Measurements from ENCODE around the gene RPL31. TPM values are rescaled to one million over a fixed set of nuclear protein-coding genes. Genes with fewer than 3 reads are reported as not detected.
A peak's percentile ranks its signal among the peaks of the same experiment; 100 is the strongest.

The RPL31 gene
- total RNA-seq, 2 experiments from 2014 or later = 1,127 to 1,501 TPM

GRCh38 chr2:100990650-100991403 is 11.3 kb upstream of the RPL31 start:
- Mint-ChIP-seq H3K9me3 (no peaks in the 10 kb centered on the region), H3K4me3 (no peak overlapping the region), H3K36me3 (ENCODE audit: low read depth) (no peaks in the 10 kb centered on the region), H3K27me3 (no peaks in the 10 kb centered on the region), H3K27ac (no peak overlapping the region), H3K4me1 (peaks cover 2% of the 10 kb centered on the region)
- CTCF ChIA-PET = interaction anchor here (0.6 to 0.9 kb wide), 2 partner anchors 22 to 343 kb away, joined by 3 to 5 read pairs; no protein-coding TSS in a partner anchor
- POLR2A ChIA-PET = no interaction called here
- no peak for DNase-seq

DNA sequence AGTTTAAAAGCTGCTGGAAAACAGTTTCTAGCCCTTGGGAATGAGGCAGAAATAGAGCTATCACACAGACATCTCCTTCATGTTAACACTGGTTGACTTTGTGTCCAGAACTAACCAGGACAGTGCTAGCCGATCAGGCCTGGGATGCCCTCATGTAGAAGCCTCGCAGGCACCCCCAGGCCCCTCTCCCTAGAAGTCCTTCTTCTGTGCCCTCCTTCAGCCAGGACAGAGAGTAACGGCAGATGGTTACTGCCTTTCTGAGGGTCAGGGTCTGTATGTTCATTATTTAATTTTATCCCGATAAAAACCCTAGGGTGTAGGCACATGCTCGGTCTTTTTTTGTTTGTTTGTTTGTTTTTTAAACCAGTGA is 10.7 kb upstream of the RPL31 start:
- no peak for DNase-seq
- Mint-ChIP-seq H3K27me3 (no peaks in the 10 kb centered on the region), H3K36me3 (ENCODE audit: low read depth) (no peaks in the 10 kb centered on the region), H3K9me3 (no peaks in the 10 kb centered on the region), H3K4me3 (no peak overlapping the region), H3K4me1 (peaks cover 2% of the 10 kb centered on the region), H3K27ac (no peak overlapping the region)
- CTCF ChIA-PET = interaction anchor here (0.6 to 0.9 kb wide), 2 partner anchors 21 to 343 kb away, joined by 3 to 5 read pairs; no protein-coding TSS in a partner anchor
- POLR2A ChIA-PET = no interaction called here

- H3K4me1 Mint-ChIP-seq = peaks cover 2% of the 10 kb centered on the region
- H3K9me3 Mint-ChIP-seq = no peaks in the 10 kb centered on the region
- ChIA-PET CTCF (no interaction called here), POLR2A (no interaction called here)
- no peaks in the 10 kb centered on the region for H3K36me3 Mint-ChIP-seq (ENCODE audit: low read depth)
- no peak for DNase-seq
- H3K27me3 Mint-ChIP-seq = no peaks in the 10 kb centered on the region
- H3K4me3 Mint-ChIP-seq = no peak overlapping the region
- no peak overlapping the region for H3K27ac Mint-ChIP-seq
Measured at GRCh38 chr2:100992262-100992661, 9.8 kb upstream of the RPL31 start.

DNA sequence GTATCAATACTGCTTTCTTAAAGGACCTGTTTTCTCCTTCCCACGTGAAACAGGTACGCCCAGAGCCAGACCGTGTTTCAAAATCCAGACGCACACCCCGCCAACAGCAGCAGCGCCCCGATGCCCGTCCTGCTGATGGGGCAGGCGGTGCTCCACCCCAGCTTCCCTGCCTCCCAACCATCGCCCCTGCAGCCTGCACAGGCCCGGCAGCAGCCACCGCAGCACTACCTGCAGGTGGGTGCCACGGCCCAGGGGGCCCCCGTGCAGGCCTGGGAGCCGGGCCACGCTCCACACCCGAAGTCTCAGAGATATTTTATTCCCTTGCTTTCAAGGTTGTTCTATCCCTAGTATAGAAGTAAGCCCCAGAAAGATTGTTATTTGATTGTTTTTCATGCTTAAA is 8.8 kb upstream of the RPL31 start:
- Mint-ChIP-seq H3K9me3 (no peaks in the 10 kb centered on the region), H3K4me1 (peaks cover 2% of the 10 kb centered on the region), H3K27ac (no peak overlapping the region), H3K4me3 (no peak overlapping the region), H3K36me3 (ENCODE audit: low read depth) (no peaks in the 10 kb centered on the region), H3K27me3 (no peaks in the 10 kb centered on the region)
- ChIA-PET CTCF (no interaction called here), POLR2A (no interaction called here)
- no peak for DNase-seq

DNA sequence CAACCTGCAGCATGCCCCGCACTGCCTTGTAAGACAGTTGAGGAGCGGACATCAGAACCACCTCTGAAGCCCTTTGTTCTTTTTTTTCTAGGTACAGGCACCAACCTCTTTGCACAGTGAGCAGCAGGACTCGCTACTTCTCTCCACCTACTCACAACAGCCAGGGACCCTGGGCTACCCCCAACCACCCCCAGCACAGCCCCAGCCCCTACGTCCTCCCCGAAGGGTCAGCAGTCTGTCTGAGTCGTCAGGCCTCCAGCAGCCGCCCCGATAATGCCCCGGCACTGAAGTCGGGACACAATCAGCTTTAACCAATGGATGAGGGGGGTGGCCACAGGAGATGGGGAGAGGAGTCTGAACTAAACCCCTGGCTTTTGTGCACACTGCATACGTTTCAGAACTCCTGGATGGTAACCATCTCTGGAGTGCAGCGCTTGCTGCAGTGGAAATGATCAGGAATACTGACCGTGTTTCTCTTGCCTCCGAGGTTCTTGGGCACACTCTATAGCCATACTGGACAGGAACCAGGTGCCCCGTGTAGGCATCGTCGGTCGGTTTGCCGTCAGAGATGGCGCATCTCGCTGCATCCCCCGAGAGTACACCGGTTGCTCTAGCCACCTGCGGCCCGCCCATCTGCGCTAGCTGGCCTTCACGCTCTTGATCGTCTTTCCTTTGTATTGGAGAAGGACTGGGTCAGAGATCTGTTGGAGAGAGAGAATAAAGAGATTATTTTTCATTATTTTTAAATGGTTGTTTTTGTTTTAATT is 6.6 kb upstream of the RPL31 start:
- Mint-ChIP-seq H3K4me1 (peaks cover 2% of the 10 kb centered on the region), H3K4me3 (no peak overlapping the region), H3K27ac (no peak overlapping the region), H3K27me3 (no peaks in the 10 kb centered on the region), H3K36me3 (ENCODE audit: low read depth) (no peaks in the 10 kb centered on the region), H3K9me3 (no peaks in the 10 kb centered on the region)
- DNase-seq = no peak
- ChIA-PET POLR2A (no interaction called here), CTCF (no interaction called here)

- H3K9me3 Mint-ChIP-seq = no peaks in the 10 kb centered on the region
- peaks cover 10% of the 10 kb centered on the region for H3K36me3 Mint-ChIP-seq (ENCODE audit: low read depth)
- DNase-seq = no peak
- peaks cover 10% of the 10 kb centered on the region for H3K4me1 Mint-ChIP-seq
- no peaks in the 10 kb centered on the region for H3K27me3 Mint-ChIP-seq
- H3K27ac Mint-ChIP-seq = no peak overlapping the region
- CTCF ChIA-PET = no interaction called here
- POLR2A ChIA-PET = no interaction called here
- H3K4me3 Mint-ChIP-seq = no peak overlapping the region
Measured at GRCh38 chr2:100997509-100998234, 4.4 kb upstream of the RPL31 start.

DNA sequence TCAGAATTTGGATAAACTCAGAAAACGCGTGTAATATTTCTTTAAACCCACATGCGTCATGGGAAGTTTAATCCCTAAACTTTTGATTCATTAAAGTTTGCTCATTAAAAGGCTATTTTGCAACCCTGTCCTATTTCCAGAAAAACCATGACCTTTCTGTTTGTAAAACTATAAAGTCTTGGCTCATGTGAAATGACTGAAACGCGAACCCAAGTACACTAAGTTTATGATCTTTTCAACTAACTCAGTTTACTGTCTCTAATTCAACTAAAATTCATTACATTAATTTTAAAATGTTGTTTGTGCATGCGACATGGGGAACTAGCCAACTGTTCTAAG is 3.9 kb upstream of the RPL31 start:
- Mint-ChIP-seq H3K9me3 (no peaks in the 10 kb centered on the region), H3K4me1 (peaks cover 13% of the 10 kb centered on the region), H3K27ac (no peak overlapping the region), H3K36me3 (ENCODE audit: low read depth) (peaks cover 15% of the 10 kb centered on the region), H3K27me3 (no peaks in the 10 kb centered on the region), H3K4me3 (no peak overlapping the region)
- DNase-seq = no peak
- ChIA-PET CTCF (no interaction called here), POLR2A (interaction anchor here (0.8 kb wide), 1 partner anchor 185 kb away, joined by 3 read pairs; no protein-coding TSS in a partner anchor)

DNA sequence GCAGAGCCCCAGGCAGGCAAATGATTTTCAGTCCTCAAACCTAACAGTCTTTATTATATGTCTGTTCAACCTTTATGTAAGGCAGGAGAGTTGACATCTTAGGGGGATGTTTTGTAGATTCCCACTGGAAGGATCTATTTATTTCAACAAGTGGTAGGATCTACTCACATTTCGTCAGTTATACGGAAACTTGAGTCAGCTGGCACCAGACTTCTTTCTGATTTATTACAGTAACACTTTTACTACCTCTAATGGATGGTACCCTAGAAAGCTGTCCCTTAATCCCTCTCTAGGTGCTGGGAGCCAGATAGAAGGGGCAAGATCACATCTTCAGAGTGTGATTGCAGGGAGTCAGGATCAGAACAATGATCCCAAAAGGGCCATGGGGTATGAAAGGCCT is 2.1 kb upstream of the RPL31 start:
- Mint-ChIP-seq H3K27ac (no peak overlapping the region), H3K27me3 (no peaks in the 10 kb centered on the region), H3K4me3 (no peak overlapping the region), H3K4me1 (peaks cover 31% of the 10 kb centered on the region), H3K36me3 (ENCODE audit: low read depth) (peaks cover 33% of the 10 kb centered on the region), H3K9me3 (no peaks in the 10 kb centered on the region)
- CTCF ChIA-PET = no interaction called here
- POLR2A ChIA-PET = no interaction called here
- DNase-seq = no peak

- no peaks in the 10 kb centered on the region for H3K27me3 Mint-ChIP-seq
- POLR2A ChIA-PET = interaction anchor here (0.6 kb wide), 1 partner anchor 251 kb away, joined by 3 read pairs; no protein-coding TSS in a partner anchor
- H3K4me1 Mint-ChIP-seq = peaks cover 50% of the 10 kb centered on the region
- peak overlapping the region; percentile 98 for H3K4me3 Mint-ChIP-seq
- no peak for DNase-seq
- CTCF ChIA-PET = interaction anchor here (1.0 to 1.8 kb wide), 6 partner anchors 8 to 392 kb away, joined by 3 to 7 read pairs (median 4); no protein-coding TSS in a partner anchor
- peaks cover 54% of the 10 kb centered on the region for H3K36me3 Mint-ChIP-seq (ENCODE audit: low read depth)
- no peaks in the 10 kb centered on the region for H3K9me3 Mint-ChIP-seq
- peak overlapping the region; percentile 97 for H3K27ac Mint-ChIP-seq
Measured at GRCh38 chr2:101002562-101003277, 631 bp downstream of the RPL31 start.

DNA sequence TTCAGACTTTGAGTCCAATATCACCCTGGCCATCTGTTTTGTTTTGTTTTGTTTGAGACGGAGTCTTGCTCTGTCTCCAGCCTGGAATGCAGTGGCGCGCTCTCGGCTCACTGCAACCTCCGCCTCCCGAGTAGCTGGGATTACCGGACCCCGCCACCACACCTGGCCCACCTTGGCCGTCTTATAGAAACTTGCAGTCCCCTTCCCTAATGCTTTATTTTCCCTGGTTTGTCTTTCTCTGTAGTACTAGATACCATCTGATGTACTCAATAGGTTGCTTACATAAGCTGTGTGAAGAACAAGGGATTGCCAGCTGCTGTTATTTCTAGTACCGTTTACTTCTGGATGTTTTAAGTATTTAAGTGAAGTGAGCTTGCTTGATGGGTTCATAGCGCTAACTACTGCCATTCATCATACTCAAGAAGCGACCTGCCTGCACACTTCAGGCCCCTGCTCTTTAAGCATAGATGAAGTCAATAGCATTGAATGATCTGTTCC is 1.2 kb downstream of the RPL31 start:
- CTCF ChIA-PET = interaction anchor here (1.0 to 1.8 kb wide), 4 partner anchors 9 to 393 kb away, joined by 3 to 7 read pairs (median 5); no protein-coding TSS in a partner anchor
- POLR2A ChIA-PET = interaction anchor here (0.6 kb wide), 1 partner anchor 251 kb away, joined by 3 read pairs; no protein-coding TSS in a partner anchor
- Mint-ChIP-seq H3K27ac (peak overlapping the region; percentile 97), H3K9me3 (no peaks in the 10 kb centered on the region), H3K36me3 (ENCODE audit: low read depth) (peaks cover 60% of the 10 kb centered on the region), H3K4me1 (peaks cover 55% of the 10 kb centered on the region), H3K27me3 (no peaks in the 10 kb centered on the region), H3K4me3 (peak overlapping the region; percentile 98)
- DNase-seq = no peak

- Mint-ChIP-seq H3K9me3 (no peaks in the 10 kb centered on the region), H3K36me3 (ENCODE audit: low read depth) (peaks cover 65% of the 10 kb centered on the region), H3K4me1 (peaks cover 57% of the 10 kb centered on the region), H3K27ac (peak overlapping the region; percentile 97), H3K27me3 (no peaks in the 10 kb centered on the region), H3K4me3 (peak overlapping the region; percentile 98)
- no peak for DNase-seq
- POLR2A ChIA-PET = no interaction called here
- CTCF ChIA-PET = no interaction called here
Measured at GRCh38 chr2:101004620-101005325, 2.7 kb downstream of the RPL31 start.

All from activated CD4-positive, alpha-beta T cell treated with anti-CD3 and anti-CD28 coated beads, Interleukin-2, amount 10 ng/mL, durations not matched to agents 7 days and 5 days (primary cell).